HTERT RPE-1 (cell line): ENCODE results near the gene SKIL.

Experiments
- in situ Hi-C: fragments of 300-500 bp; cut with MboI; formaldehyde crosslinking; loops from 4 replicates; pipeline ENCODE4 v1.14.3; 2020; ENCODE audit warnings: low sequenced_read_pairs

The SKIL gene

DNA sequence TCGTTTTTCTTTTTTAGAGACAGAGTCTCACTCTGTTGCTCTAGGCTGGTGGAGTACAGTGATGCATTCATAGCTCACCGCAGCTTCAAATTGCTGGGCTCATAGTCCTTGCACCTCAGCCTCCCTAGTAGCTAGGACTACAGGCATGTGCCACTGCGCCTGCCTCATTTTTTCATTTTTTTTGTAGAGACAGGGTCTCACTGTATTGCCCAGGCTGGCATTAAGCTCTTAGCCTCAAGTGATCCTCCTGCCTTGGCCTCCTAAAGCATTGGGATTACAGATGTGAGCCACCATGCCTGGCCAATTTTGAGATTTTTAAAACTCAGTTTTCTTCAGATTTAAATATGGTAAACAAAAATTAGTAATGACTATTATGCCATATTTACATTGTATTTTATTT lies 29.0 kb downstream of the SKIL start:
- in situ Hi-C loops = no loop called here

- in situ Hi-C loops = no loop called here
Observed at GRCh38 chr3:170387950-170388349, 30.4 kb downstream of the SKIL start.

GRCh38 chr3:170391108-170391507 lies 33.6 kb downstream of the SKIL start:
- in situ Hi-C loops = no loop called here

DNA sequence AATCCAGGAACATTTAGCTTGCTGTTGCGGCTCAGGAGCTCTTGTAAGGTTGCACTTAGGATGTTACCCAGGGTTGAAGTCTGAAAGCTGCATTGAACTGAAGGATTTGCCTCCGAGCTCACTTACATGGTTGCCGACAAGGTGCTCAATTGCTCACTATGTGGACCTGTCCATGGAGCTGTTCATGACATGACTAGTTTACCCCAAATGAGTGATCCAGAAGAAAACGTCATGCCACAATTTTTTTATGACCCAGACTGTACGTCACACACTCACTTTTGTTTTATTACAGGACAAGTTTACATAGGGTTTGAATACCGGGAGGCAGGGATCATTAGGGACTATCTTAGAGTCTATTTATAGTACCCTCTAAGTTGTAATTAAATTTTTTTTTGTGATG lies 40.2 kb downstream of the SKIL start:
- in situ Hi-C loops = no loop called here

GRCh38 chr3:170405101-170405500 lies 47.6 kb downstream of the SKIL start:
- in situ Hi-C loops = no loop called here

DNA sequence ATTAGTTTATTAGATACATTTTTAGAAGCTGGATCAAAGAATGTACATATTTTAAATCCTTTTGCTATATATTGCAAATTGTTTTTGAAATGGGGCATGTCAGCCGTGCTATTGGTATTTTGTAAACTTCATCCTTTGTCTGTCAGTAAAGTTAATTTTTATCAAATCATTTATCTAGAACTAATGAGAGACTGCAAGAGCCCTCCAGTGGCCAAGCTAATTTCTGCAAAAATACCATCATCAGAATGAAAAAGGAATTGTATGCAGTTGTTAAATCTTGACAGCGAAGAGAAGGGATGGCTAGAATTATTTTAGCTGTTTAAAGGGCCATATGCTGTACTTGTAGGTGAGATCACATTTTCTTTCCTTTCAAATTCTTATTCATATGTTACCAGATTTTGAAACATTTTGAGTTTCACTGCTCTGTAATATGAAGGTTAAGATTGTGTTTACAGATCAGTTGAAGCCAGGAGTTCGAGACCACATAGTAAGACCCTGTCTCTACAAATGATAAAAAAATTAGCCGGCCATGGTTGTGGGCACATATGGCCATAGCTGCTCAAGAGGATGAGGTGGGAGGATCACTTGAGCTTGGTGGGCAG lies 53.0 kb downstream of the SKIL start:
- in situ Hi-C loops = no loop called here

DNA sequence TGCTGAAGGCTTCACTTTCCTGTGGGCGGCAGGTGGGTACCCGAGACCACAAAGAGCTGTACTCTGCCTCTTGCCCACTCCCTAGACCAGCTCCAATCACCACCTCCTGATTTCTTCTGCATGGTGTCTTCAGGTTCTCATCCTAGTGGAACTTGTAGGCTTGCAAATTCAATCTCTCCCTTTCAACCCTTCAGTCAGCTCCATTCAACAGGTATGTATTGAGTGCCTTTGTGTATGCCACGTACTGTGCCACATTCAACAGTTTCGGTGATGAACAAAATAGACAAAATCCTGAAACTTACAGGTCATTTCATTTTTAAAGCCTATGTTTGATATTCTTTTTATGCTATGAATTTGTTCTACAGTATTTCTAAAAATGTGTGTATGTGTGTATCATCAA lies 55.8 kb downstream of the SKIL start:
- in situ Hi-C loops = no loop called here

DNA sequence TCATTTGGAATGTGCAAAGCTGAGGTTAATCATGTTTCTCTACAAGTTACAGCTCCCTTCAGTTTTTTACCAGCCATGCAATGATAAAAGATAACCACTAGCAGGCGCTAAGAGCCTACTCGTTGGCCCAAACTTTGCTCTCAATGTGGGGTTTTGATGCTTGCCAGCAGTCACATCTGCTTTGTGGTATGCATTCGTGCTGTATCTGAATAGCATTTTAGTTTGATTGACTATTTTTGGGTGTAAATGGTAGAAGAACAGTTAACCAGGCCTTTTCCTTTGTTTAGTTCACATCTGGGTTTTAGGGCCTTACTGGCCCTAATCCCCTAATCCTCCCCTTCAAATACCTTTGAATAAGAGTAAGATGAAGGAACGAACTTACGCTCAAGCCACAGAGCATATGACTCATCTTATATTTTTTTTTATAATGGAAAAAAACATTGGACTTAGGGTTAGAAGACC lies 56.7 kb downstream of the SKIL start:
- in situ Hi-C loops = no loop called here

DNA sequence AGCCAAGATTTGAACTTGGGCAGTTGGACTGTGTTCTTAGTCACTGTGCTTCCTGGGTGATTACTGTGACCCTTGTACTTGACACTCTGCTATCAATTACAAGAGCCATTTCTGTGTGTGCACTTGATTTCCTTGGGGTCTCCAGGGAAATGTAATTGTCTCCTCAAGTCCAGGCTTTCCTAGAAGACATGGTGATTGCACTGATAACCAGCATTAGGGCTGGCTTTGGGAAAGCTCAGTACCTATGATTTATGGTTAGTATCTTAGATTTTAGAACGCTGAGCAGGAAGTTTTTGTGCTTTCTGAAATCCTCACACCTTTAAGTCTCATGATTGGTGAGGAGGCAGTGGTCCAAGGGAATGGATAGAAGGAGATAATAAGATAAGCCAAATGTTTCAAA lies 59.6 kb downstream of the SKIL start:
- in situ Hi-C loops = no loop called here

GRCh38 chr3:170418422-170419398 lies 61.2 kb downstream of the SKIL start, which contains the start of gene CLDN11:
Gene CLDN11 (plus strand): TSS chr3:170418868. CDS start chr3:170419067, 199 bp downstream.
- in situ Hi-C loops = no loop called here

DNA sequence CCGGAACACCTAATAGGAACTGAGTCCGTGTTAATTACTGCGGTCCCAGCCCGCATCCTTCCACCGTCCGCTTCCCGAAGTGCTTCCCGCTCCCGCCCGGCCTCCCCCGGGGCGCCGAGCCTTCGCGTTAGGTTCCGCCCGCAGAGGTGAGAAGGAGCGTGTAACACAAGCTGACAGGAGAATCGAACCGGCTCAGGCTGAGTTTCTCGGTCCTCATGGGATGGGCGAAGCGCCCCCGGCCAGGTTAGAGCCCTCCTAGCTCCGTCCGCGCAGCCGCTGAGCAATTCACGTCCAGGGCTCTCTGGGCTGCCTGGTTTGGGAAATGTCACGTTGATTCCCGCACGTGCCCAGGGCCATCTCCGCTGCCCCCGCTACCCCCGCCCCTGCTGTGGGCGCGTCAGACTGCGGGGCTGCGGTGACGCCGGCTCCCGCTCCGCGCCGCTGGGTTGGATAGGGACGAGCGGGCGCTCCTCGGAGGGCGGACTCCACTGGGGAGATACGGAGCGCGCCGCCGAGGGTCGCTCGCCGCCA lies 62.1 kb downstream of the SKIL start:
- in situ Hi-C loops = no loop called here

GRCh38 chr3:170420307-170420821 lies 62.8 kb downstream of the SKIL start:
- in situ Hi-C loops = no loop called here

DNA sequence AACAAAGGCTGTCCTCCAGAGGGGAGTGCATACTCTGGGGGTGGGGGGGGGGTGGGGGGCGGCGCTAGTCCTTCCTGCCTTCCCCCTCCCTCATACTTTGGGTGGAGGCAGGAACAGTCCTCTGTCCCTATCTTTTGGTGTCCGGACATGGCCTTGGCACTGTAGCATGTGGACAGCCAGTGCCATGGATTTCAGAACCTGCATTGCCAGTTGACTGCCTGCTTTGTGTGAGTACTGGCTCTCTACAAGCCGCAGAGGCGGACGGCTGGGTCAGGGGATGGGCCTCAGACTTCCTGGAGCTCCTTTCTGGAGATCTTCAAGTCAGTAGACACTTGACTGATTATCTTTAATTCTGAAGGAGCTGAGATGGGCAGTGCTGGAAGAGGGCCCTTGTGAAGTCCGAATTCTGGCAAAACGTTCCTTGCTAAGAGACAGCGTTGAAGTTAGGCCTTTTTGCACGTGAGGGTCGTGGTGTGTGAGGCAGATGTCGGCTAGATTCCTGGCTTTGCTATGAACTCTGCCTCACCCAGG lies 63.7 kb downstream of the SKIL start:
- in situ Hi-C loops = no loop called here

DNA sequence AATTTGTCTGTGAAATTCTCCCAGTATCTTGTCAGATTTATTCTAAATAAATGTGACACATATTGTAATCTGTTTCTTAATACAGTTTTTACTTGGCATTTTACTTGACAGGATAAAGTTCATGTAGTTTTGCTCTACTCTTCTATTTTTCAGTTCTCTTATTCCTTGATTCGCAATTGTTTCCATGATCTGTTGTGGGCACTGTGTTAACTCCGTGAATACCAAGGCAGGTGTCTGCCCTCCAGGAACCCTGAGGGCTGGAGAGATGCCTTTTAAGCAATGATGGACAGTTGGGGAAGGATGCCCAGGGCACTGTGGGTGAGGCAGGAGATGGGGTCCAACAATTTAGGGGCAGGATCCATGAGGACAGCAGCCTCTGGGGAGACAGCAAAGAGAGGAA lies 64.2 kb downstream of the SKIL start:
- in situ Hi-C loops = no loop called here

DNA sequence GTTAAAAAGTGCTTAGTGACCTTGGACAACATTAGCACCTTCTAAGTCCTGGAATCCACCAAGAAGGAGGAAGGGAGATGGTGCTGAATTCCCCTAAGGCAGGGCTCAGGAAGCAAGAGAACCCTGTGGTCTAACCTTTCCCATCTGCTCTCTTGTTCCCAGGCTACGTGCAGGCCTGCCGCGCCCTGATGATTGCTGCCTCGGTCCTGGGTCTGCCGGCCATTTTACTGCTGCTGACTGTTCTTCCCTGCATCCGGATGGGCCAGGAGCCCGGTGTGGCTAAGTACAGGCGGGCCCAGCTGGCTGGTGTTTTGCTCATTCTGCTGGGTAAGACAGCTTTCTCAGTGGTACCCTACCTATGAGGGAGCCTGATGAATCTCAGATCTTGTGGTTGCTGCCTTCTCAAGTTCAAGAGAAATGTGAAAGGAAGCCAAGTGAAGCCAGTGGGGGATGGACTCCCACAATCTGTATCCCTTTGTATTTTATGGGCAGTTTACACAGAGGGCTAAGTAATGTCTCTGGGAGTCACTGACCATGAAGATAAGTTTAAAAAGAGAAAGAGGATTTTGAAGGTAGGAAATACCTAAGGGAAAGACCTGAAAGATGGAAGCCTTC lies 65.6 kb downstream of the SKIL start:
- in situ Hi-C loops = no loop called here

DNA sequence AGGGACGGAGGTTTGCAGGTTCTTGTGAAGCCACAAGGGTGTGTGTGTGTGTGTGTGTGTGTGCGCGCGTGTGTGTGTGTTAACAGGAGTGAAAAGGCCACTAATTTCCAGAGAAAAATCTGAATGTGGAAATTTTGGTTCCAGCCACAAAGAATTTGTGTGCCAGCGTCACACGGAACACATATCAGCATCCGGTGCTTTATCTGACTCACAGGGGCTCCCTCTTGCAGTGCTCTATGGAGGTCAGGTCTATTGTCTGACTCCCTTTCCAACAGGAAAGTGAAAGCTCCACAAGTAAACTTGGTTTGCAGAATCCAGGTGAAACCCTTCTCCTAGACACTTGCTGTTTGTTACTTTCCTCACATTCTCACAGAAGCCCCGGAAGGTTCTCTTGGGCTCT lies 67.4 kb downstream of the SKIL start:
- in situ Hi-C loops = no loop called here

- in situ Hi-C loops = no loop called here
Observed at GRCh38 chr3:170425491-170426239, 68.2 kb downstream of the SKIL start.

- in situ Hi-C loops = no loop called here
Observed at GRCh38 chr3:170426240-170426797, 68.8 kb downstream of the SKIL start.

- in situ Hi-C loops = no loop called here
Observed at GRCh38 chr3:170428095-170428494, 70.6 kb downstream of the SKIL start.

GRCh38 chr3:170429050-170429449 lies 71.5 kb downstream of the SKIL start:
- in situ Hi-C loops = no loop called here
